HPDE6-E6E7 (cell line): ENCODE data around the gene TUBA4B.
A peak's percentile ranks its signal among the peaks of the same experiment; 100 is the strongest.
"Not testable (repeated sequence)": the region's sequence is repeated elsewhere in the genome, so short reads cannot be mapped to it uniquely, and the experiment has no call there.

Experiments used
- DNase-seq: peaks from one replicate; pipeline ENCODE4 v3.0.0; 2011; ENCODE audit warnings: missing footprints; ENCODE audit errors: extremely low spot score

Gene TUBA4B

DNA sequence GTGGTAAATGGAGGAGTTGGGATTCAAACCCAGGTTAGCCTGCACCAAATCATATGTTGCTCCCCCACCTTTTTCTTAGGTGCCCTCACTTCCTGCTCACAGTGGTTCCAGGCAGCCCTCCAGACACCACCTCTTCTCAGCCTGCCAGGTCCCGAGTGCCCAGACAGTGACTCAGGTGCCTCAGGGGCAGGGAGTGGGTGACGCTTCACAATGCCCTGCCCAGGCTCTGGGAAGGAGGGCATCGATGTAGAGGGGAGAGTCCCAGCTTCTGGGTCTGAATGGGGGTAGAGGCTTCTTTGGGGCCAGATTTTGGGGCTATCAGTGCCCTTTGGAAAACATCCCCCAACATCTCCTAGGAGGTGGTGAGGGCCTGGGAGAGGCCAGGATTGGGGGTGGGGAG, 20.9 kb downstream of the TUBA4B start:
- DNase-seq: peak; percentile 93

DNA sequence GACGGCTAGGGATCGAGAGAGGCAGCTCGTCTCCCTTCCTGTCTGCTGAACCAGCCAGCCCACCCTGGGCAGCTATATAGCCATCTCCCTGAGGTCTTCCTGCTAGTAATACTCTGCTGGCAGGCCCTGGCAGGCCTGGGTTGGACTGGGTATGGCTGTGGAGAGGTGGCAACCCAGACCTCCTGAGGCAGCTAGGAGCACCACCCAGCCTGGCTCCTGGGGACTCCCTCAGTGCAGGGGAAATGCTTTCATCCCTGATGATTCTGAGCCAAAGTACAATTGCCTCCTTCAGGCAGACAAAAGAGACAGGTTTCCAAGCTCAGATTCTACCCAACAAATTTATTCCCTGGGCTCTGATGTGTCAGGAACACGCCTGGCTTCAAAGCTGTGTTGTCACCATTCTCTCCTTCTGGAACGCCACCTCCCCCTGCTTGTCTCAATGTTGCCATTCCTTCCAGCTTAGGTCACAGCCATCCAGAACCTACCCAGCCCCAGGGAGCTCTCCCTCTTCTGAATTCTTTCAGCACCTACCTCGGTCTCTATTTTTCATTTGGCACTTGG, 21.4 kb downstream of the TUBA4B start:
- peak; percentile 72 for DNase-seq

DNA sequence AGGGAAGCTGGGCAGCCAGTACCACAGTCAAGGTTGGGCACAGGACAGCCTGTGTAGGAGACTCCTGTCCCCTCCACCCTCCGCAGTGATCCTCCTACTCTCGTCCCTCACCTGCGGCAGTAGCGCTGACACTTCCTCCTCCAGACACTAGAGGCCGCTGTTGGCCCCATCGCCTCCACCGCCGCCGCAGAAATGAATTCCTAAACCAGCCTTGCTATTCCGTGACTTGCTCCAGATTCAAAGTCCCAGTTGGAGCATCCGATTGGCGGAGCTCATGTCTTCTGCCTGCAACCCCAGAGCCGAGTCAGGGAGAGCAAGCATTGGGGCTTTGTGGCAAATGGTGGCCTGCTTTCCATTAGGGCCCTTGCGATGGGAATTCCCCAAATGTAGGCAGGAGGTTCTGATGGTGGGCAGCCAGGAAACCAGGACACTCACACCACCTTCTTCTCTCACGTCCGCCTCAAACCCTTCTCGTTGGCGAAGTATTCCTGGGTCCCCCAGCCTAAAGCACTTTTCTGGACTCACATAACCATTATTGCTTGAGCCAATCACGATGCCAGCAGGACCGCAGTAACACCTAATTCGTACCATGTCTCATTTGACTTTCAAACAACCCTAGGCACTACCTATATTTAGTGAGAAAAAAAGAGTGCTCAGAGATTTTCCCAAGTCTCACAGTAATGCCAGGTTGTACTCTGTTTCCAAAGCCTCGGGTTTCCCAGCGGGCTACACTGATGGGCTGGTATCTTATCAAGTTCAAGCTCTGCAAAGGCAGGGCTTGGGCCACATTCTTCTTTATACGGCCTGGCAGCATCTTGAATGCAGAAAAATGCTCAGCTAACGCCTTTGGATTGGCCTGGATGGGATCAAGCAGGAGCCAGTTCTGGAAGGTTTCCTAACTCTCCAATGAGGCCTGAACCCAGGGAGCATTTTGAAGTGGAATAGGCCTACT, 24.9 kb downstream of the TUBA4B start:
- peak; percentile 58 for DNase-seq

DNA sequence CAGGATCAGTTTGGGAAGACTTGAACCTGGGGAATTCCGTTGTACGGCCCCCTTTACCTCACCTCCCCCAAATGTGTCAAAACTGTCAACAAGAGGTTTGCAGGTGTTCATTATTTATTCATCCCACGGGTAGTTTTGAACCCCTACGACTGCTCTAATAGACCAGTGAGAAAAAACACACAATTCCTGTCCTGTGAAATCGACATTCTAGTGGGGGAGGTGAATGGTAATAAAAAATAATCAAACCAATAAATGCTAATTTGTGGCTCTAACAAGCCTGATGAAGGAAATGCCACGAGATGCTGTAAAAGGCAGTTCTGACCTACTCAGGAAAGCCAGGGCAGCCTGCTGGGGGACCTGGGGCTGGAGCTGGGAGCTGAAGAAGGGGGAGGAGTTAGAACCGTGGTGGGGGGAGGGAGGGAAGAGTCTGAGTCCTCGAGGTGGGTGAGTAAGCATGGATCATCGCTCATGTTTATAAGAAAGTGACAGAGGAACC, 25.7 kb downstream of the TUBA4B start:
- DNase-seq: no peak

DNA sequence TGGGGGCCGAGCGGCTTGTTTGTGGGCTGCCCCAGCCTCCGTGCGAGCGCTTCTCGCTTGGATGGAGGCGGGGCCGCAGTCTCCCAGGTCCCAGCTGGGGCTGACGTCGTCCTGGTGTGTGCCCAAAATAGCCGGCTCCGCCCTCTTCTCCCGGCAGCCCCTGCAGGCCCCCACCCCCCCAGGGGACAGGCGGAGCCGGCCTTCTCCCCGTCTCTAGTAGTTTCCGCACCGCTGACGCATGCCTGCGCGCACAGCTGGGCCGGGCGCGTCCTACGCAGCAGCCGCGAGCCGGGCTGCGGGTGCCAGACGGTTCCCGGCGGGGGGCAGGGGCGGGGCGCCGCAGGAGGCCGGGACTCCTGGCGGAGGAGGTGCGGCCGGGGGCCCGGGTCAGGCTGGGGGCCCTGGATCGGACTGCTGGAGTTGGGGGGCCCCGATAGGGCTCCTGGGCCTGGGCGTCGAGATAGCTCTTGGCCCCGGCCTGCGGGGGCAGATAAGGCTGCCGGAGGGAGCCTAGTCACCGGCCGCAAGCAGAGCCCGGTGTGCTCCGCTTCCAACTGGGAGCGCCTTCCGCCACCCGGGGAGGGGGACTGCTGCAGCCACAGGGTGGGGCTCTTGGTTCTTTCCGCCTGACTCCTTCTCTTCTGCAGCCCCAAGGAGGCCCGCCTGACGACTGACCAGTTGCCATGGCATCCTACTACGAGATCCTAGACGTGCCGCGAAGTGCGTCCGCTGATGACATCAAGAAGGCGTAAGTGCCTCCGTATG, 26.3 kb downstream of the TUBA4B start, which contains the start of gene DNAJB2:
Gene DNAJB2 (plus strand): TSS at position 216 of the 765 bp plus-strand sequence. CDS start 468 bp downstream, at position 684.
- peak; percentile 98 for DNase-seq

DNA sequence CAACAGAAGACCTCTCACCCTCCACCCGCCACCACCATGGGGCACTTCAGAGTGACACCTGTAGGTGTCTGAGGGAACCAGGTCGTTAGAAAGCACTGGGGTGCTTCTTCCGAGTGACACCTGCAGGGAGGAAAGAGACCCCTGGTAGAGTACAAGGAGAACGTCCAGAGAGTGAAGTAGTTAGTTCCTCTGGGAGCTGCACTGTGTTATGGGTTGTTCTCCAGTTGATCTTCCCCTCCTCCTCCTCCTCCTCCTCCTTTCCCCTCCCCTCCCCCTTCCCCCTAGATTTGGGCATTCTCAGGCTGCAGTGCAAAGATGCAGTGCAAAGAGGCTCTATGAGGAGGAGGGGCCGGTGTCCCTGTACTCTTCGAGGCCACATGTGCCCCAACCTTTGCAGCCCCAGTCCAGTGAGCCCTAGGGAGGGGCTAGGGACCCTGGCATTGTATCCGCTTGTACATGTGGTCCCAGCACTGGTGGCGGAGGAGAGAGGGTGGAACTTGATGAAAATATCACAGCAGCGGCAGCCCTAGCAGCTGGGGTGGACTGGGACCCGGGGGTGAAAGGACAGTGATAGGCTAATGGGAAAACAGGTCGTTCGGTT, 27.0 kb downstream of the TUBA4B start:
- no peak for DNase-seq

DNA sequence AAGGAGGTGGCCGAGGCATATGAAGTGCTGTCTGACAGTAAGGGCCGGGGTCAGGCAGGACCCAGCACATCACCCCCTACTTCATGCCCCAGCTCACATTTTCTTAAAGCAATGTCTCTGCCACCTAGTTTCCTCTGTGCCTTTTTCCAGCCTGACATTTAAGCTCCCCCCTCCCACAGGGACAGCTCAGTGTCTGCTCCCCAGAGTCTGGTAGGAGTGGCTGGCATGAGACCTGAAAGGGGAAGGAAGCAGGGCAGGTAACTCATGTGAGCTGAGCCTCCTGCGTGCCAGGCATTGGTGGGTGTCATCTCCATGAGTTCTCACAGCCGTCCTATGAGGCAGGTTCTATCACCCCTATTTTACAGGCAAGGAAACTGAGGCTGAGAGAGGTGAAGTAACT, 27.6 kb downstream of the TUBA4B start:
- no peak for DNase-seq

DNA sequence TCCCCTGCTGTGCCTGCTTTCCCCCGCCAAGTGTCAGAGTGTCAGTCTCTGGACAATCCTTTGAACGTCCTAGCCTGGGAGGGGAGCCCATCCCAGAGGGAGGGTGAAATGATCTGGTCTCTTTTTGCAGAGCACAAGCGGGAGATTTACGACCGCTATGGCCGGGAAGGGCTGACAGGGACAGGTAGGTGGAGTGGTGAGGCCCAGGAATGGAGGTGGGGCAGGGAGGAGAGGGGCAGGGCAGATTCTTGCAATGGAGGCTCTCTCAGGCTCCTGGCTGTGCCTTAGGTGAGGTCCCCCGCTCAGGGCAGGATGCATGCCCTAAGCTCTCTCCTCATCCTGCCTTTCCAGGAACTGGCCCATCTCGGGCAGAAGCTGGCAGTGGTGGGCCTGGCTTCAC, 28.5 kb downstream of the TUBA4B start:
- DNase-seq: no peak

DNA sequence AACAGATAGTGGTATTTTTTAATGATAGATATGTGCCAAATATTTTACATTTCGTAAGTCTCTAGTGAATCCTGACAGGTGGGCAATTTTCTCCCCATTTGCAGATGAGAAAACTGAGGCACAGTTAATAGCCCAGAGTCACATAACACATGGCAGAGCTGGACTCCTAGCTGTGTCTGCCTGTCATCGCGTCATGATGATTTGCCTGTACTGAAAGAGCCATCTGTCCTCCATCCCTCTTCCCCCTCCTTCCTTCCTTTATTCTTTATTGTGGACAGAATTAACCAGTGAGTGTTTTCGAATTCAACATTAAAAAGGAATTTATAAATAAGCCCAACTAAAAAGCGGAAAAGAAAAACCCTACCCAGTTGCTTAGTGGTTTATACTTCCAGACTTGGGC, 29.3 kb downstream of the TUBA4B start:
- no peak for DNase-seq

DNA sequence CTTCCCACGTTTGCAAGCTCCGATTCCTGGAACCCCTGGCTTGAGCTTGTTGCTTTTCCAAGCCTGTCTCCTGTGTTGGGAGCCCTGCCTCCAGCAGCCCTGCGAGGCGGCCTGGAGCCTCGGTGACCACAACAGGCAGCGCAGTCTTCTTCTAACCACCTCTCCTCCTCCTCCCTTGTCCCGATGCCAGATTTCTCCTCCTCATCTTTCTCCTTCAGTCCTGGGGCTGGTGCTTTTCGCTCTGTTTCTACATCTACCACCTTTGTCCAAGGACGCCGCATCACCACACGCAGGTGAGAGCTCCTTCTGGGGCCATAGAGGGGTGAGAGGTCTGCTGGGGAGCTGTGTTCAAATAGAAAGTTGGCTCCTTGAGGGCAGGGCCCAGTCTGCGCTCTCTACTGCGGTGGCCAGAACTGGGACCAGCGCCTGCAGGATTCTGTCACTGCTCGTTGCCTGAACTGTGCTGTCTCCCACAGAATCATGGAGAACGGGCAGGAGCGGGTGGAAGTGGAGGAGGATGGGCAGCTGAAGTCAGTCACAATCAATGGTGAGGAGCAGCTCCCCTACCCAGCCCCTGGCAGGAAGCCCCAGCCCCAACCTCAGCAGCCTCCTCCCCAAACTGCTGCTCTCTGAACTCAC, 30.0 kb downstream of the TUBA4B start:
- DNase-seq: no peak

DNA sequence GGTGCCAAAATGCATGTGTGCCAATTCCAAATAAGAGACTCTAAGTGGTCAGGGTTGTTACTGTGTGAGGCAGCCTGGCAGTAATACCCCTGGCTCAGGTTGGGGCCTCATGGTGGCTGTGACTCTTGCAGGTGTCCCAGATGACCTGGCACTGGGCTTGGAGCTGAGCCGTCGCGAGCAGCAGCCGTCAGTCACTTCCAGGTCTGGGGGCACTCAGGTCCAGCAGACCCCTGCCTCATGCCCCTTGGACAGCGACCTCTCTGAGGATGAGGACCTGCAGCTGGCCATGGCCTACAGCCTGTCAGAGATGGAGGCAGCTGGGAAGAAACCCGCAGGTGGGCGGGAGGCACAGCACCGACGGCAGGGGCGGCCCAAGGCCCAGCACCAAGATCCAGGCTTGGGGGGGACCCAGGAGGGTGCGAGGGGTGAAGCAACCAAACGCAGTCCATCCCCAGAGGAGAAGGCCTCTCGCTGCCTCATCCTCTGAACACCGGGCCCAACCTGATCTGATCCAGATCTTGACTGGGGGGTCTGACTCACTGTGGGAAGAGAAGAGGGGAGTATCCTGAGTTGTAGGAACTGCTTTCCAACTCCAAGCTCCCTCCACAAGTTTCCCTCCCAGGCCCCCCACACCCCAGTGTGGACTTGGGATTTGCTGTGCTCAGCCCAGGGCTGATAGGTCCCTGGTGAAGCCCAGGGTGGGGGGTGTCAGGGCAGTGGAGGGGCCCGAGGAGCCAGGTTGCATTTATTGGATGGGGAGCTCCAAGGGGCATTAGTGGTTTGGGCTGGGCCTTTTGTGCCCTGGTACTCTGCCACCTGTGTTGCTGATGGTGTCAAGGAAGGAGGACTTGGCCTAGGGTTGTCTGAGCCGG, 31.7 kb downstream of the TUBA4B start:
- DNase-seq: no peak

DNA sequence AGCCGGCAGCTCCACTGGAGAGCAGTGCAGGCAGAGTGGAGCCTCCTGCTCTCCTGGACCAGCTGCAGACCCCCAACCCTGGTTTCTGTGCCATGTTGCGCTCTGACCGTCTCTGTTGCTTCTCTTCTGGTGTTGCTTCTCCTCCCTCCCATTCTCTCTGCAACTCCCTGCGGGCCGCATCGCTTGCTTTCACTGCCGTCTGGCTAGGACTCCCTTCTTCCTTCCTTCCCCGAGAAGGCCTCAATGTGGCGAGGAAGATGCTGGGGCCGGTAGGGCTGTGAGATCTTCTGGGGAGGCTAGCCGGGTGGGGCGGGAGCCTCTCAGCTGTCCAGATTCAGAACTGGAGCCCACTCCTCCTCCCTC, 32.3 kb downstream of the TUBA4B start:
- no peak for DNase-seq

DNA sequence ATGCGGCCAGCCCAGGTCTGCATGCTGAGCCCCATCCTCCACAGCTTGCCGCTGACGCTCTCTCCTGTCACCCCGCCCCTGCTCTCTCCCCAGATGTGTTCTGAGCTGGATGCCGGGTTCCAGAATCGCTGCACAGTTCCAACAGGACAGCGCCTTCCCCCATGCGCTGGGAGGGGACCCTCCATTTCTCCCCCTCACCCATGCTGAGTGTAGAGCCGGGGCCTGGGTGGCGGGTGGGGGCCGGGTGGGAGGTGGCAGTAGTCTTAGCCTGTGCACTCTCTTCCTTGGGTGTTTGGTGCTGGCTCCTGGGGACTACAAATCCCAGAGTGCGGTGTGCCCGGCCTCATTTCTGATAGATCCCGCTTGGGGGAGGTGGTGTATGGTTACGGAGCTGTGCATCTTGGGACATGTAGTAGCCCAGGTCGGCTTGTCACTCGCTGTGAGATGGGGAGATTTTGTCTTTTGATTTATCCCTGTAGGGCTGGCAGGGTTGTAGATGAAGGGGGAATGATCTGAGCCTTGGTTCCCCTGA, 32.9 kb downstream of the TUBA4B start:
- DNase-seq: peak; percentile 94

DNA sequence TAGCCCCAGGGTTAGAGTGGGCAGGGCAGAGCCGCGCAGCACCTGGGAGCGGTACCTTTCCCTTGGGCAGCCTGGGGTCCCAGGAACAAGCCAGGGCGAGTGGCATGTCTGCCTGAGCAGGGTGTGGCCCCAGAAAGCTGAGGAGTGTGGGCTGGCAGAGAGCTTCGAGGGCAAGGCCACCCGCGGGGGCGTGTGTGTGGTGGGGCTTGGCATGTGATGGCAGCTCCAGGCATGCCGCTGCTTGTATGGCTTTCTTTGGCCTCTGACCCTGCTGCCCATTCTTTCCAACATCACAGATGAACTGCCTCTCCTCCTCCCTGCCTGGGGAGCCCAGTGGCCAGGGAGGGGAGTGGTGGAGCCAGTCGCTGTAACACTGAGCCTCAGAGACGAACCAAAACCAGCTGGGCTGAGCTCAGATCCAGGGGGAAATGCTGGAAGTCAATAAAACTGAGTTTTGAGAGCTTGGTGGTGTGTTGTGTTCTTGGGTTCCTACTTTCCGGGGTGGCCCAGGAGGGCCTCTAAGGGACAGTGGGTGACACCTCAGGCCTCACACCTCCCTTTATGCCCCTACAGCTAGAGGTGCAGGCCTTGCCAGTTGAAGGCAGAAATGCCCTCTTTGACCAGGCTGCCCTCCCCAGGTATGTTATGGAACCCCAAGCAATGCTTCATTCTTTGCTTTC, 33.5 kb downstream of the TUBA4B start:
- DNase-seq: peak; percentile 66

DNA sequence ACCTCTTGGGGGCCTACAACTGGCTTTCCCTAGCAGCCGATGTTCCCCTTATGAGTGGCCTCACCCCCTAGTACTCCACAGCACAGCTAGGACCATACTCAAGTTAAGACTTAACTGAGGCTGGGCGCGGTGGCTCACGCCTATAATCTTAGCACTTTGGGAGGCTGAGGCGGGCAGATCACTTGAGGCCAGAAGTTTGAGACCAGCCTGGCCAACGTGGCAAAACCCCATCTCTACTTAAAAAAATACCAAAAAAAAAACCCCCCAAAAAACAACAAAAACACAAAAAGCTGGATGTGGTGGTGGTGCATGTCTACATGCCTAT, 34.0 kb downstream of the TUBA4B start:
- DNase-seq: not testable (repeated sequence)

DNA sequence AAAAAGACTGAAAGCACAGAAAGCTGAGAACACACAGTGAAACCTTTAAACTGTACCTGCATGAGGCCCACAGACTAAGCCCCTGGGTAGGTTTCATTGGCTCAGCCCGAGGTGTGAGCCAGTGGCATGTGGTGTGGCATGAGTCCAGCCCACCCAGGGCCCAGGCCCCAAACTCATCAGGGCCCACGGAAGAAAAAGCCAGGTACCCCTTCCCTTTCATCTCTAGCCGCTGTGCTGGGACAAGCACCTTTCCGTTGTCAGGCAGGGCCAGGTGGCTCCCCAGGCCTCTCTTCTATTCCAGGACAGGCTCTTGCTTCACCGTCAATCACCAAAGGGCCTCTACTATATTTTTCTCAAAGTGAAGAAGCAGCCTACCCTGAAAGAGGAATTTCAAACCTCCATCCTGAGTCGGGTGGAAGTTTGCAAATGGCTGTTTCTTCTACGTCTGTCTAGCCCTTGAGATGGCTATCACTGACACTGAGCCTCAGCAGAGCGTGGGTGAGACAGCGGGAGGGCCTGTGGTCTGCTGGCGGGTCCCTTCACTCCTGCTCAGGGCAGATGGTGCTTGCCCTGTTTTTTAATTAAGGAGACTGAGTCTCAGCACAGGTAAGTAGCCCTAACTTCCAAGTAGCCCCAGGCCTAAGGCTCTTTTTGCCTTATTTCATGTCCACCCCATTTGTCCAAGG, 34.7 kb downstream of the TUBA4B start:
- no peak for DNase-seq

DNA sequence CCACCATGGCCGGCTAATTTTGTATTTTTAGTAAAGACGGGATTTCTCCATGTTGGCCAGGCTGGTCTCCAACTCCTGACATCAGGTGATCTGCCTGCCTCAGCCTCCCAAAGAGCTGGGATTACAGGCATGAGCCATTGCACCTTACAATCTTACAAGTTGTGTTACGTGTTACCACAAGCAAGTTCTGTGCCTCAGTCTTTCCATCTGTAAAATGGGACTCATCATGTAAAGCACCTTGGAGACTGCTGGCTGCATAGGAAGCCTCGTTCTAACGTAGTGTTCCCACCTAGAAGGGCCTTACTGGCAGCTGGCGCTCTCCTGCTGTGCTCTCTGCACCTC, 36.1 kb downstream of the TUBA4B start:
- DNase-seq: no peak

DNA sequence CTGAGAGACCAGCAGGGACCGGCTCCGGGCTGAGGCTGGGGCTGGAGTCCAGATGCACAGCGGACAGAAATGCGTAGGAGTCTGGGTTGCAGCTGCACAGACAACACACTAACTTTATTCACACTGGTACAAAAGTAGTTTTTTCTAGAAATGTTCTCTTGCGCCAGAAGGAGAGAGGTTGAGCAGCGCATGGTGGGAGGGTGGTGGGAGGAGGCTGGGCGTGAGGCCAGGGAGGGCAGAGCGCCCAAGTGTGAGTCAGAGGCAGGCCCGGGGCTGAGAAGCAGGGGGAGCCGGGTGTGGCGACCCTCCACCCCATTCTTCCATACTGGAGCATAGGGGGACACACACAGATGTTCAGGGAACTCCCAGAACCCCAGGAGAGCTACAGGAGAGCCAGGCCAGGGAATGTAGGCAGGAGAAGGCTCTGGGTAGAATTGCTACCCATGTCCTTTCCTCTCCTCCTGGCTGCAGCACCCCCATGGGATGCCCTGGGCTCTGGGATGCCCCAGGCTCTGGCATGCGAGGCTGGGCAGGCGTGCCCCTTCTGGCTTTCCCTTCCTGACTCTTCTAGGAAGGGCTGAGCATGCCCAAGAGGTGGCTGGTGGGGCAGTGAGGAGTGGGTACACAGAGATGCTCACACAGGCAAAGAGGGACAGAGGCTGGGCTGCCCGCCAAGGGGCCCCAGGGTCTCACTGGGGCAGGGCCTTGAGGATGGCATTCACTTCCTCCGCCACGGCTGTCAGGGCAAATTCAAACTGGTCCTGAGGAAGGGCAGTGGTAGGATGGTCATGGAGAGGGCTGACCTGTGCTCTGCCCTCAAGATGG, 36.7 kb downstream of the TUBA4B start:
- peak; percentile 52 for DNase-seq
